Osteoblast (primary cell): ENCODE measurements around the gene TCF20. TPM values are rescaled to one million over a fixed set of nuclear protein-coding genes. Genes with fewer than 3 reads are reported as not detected.

Experiments
- DNase-seq: peaks from one replicate; pipeline ENCODE4 v3.0.0; 2011; ENCODE audit warnings: low spot score, mixed read lengths; ENCODE audit not compliant: insufficient read length; ENCODE audit errors: missing footprints
- H2AFZ ChIP-seq: 2 replicates; pipeline ENCODE4 v1.6.0; 2011; ENCODE audit warnings: mild to moderate bottlenecking, low read length
- H3K27ac ChIP-seq: 2 replicates; pipeline ENCODE4 v1.5.1; 2011; ENCODE audit warnings: mild to moderate bottlenecking, low read depth, low read length, moderate library complexity
- H3K27me3 ChIP-seq: 2 replicates; pipeline ENCODE4 v1.6.0; 2012; ENCODE audit warnings: mild to moderate bottlenecking, control low read depth, inconsistent platforms, low read length, moderate library complexity; ENCODE audit not compliant: insufficient read depth
- H3K36me3 ChIP-seq: 2 replicates; pipeline ENCODE4 v1.5.1; 2011; ENCODE audit warnings: mild to moderate bottlenecking, low read length, control low read depth, moderate library complexity; ENCODE audit not compliant: insufficient read depth
- H3K4me1 ChIP-seq: 2 replicates; pipeline ENCODE4 v1.5.1; 2011; ENCODE audit warnings: mild to moderate bottlenecking, low read length, control low read depth, moderate library complexity; ENCODE audit not compliant: insufficient read depth
- H3K4me2 ChIP-seq: 2 replicates; pipeline ENCODE4 v1.6.0; 2011; ENCODE audit warnings: mild to moderate bottlenecking, low read length; ENCODE audit not compliant: insufficient read depth
- H3K4me3 ChIP-seq: fragments of 200-600 bp; sonication (generic); 3 replicates; pipeline ENCODE4 v1.5.1; 2012; ENCODE audit warnings: mild to moderate bottlenecking, low read length, inconsistent platforms; ENCODE audit not compliant: insufficient read depth
- H3K79me2 ChIP-seq: 2 replicates; pipeline ENCODE4 v1.6.0; 2012; ENCODE audit warnings: mild to moderate bottlenecking, low read length, control low read depth, inconsistent platforms; ENCODE audit not compliant: insufficient read depth
- H3K9me3 ChIP-seq: 2 replicates; pipeline ENCODE4 v1.5.1; 2011; ENCODE audit warnings: low read depth, low read length, control low read depth
- H4K20me1 ChIP-seq: 2 replicates; pipeline ENCODE4 v1.6.0; 2012; ENCODE audit warnings: mild to moderate bottlenecking, low read length, control low read depth; ENCODE audit not compliant: insufficient read depth
- total RNA-seq: library from RNA; depleted of rRNA; stranded (reverse); fragments of >200 nt; gene quantifications from 2 replicates; pipeline ENCODE4 v1.2.3, GENCODE V29; 2012
- TF ChIP-seq, protein P1 (sequence below): IDR thresholded peaks from 2 replicates; pipeline ENCODE4 v1.5.1; 2011; ENCODE audit warnings: mild to moderate bottlenecking, low read depth, low read length, moderate library complexity; ENCODE audit errors: extremely low read depth

Gene TCF20
- total RNA-seq, 1 donor = 35.1 TPM

DNA sequence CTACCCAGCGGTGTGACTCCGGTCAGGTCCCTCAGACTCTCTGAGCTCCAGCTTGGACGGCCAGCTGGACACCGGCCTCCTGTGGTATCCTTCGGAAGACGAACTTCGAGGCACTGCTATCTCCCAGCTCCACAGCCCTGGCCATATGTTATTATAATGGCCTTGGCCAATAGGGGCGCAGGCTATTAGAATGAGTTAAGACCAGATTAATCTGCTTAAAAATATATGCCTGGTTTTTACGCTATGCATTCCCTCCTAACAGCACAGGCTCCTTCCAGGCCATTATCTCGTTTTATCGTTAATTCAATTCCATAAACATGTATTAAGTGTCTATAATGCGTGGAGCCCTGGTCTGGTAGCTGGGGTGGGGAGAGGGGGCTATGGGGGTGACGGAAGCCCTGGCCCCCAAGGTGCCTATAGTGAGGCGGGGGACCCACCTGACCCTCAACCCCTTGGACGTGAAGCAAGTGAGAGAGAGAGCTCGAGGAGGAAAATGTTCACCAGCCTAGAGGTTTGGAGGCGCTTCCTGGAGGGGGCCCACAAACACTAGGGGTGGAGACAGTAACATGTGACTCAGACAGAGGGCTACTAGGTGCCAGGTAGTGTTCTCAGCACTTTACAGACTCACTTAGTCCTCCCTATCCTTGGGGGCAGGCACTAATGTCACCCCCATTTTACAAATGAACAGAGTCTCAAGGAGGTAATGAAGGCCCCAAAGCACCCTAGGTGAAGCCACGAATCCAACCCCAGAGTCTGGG is 37.5 kb upstream of the TCF20 start:
- Histone ChIP-seq H3K4me2 (no peak overlapping the region), H3K36me3 (no peaks in the 10 kb centered on the region), H2AFZ (no peak overlapping the region), H4K20me1 (peaks cover under 1% of the 10 kb centered on the region), H3K27ac (no peak overlapping the region), H3K9me3 (no peaks in the 10 kb centered on the region), H3K4me1 (no peaks in the 10 kb centered on the region), H3K27me3 (peaks cover 22% of the 10 kb centered on the region), H3K79me2 (no peaks in the 10 kb centered on the region), H3K4me3 (no peak overlapping the region)
- DNase-seq = no peak
- TF ChIP-seq, protein P1, sequence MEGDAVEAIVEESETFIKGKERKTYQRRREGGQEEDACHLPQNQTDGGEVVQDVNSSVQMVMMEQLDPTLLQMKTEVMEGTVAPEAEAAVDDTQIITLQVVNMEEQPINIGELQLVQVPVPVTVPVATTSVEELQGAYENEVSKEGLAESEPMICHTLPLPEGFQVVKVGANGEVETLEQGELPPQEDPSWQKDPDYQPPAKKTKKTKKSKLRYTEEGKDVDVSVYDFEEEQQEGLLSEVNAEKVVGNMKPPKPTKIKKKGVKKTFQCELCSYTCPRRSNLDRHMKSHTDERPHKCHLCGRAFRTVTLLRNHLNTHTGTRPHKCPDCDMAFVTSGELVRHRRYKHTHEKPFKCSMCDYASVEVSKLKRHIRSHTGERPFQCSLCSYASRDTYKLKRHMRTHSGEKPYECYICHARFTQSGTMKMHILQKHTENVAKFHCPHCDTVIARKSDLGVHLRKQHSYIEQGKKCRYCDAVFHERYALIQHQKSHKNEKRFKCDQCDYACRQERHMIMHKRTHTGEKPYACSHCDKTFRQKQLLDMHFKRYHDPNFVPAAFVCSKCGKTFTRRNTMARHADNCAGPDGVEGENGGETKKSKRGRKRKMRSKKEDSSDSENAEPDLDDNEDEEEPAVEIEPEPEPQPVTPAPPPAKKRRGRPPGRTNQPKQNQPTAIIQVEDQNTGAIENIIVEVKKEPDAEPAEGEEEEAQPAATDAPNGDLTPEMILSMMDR = no peak

DNA sequence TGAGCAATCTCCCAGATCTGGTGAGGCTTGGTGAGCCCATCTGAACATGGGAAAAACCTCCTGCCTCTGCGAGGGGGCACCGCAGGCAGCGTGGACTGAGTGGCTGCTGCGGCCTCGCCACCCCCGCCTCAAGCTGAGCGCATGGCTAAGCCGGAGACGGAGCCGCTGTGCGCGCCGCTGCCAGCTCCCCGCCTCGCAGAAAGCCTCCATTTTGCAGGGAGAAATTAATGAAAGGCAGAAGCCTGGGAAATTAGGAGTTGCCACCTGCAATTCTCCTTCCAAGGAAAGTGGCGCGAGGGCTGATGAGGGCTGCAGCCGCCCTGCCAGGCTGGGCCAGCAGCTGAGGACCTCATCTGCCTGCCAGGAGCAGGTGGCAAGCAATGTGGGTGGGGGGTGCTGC is 35.6 kb upstream of the TCF20 start:
- H4K20me1 ChIP-seq = no peaks in the 10 kb centered on the region
- H3K27ac ChIP-seq = no peak overlapping the region
- H2AFZ ChIP-seq = no peak overlapping the region
- H3K4me1 ChIP-seq = no peaks in the 10 kb centered on the region
- no peak for DNase-seq
- H3K27me3 ChIP-seq = peaks cover 6% of the 10 kb centered on the region
- no peak overlapping the region for H3K4me2 ChIP-seq
- TF ChIP-seq, protein P1 = no peak
- H3K36me3 ChIP-seq = no peaks in the 10 kb centered on the region
- no peaks in the 10 kb centered on the region for H3K79me2 ChIP-seq
- no peaks in the 10 kb centered on the region for H3K9me3 ChIP-seq
- no peak overlapping the region for H3K4me3 ChIP-seq

DNA sequence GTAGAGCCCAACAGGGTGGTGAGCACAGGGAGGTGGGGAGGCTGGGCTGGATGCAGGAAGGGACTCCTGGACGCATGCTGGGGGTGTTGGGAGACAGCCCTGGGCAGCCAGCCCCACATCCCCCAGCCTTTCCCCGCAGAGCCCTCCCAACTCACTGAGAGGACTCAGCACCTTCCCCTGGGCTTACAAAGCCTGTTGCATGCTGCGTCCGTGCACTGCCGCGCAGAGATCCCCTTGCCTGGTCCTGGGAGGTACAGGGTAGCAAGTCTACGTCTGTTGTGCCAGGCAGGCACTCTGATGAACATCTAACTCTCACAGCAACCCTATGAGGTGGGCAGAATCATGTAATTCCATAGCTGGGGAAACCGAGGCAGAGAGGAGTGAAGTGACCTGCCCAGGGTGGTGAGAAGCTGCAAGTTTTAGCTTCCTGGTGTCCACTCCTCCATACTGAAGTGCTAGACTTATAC is 33.9 kb upstream of the TCF20 start:
- Histone ChIP-seq H2AFZ (no peak overlapping the region), H3K36me3 (no peaks in the 10 kb centered on the region), H3K4me1 (no peaks in the 10 kb centered on the region), H3K27me3 (peaks cover 6% of the 10 kb centered on the region), H3K4me3 (no peak overlapping the region), H3K79me2 (no peaks in the 10 kb centered on the region), H3K27ac (no peak overlapping the region), H4K20me1 (no peaks in the 10 kb centered on the region), H3K9me3 (no peaks in the 10 kb centered on the region), H3K4me2 (no peak overlapping the region)
- DNase-seq = no peak
- TF ChIP-seq, protein P1 = no peak

DNA sequence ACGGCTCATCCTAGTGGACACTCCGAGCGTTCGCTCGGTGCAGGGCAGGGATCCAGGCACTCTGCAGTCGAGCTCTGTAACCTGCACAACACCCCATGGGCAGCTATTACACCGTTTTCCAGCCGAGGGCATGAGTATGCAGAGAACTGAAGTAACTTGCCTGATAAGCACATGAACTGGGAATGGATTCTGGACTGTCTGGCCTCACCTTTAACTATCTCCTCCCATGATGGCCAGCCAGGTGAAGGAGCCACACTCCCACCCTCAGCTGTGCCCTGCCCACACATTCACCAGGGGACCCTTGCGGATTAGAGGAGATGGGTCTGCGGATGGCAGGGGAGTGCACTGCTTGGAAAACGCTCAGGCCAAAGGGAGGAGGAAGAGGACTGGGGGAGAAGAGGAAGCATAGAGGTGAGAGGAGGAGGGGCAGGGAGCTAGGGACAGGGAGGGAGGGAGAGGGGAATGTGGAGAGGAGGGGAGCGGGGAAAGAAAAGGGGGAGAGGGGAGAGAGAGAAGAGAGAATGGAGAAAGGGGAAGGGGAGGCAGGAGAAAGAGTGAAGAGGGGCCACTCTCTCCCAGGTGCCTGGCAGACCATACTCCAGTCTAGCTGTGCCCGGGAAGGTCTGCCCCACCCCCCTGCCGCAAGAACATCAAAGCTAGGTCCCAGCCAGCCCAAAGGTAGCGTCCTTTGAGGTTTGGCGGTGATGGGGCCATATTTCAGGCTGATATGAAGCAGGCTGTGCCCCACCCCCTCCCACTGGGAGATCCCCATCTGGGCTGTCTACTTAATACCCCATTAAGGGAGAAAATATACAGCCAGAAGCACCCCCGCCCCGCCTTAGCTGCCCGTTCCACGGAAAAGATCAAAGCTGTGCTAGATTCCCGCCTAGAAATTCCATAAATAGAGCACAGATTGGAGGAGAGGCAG is 33.2 kb upstream of the TCF20 start:
- H4K20me1 ChIP-seq = no peaks in the 10 kb centered on the region
- no peak overlapping the region for H3K27ac ChIP-seq
- no peak overlapping the region for H3K4me2 ChIP-seq
- H3K27me3 ChIP-seq = peaks cover 6% of the 10 kb centered on the region
- H3K9me3 ChIP-seq = no peaks in the 10 kb centered on the region
- no peaks in the 10 kb centered on the region for H3K36me3 ChIP-seq
- TF ChIP-seq, protein P1 = no peak
- H3K79me2 ChIP-seq = no peaks in the 10 kb centered on the region
- H2AFZ ChIP-seq = no peak overlapping the region
- H3K4me3 ChIP-seq = no peak overlapping the region
- DNase-seq = no peak
- no peaks in the 10 kb centered on the region for H3K4me1 ChIP-seq
